NB4 (cell line): ENCODE measurements around the gene PUSL1.

Source experiments
- MYC ChIP-seq: IDR thresholded peaks from 2 replicates; pipeline ENCODE4 v1.6.1; 2011; ENCODE audit warnings: low read depth, low read length
- TF ChIP-seq, protein P1 (sequence below): IDR thresholded peaks from one replicate; pipeline ENCODE4 v1.5.1; 2012; ENCODE audit warnings: low read depth, low read length
- TF ChIP-seq, protein P2 (sequence below): IDR thresholded peaks from 2 replicates; pipeline ENCODE4 v1.6.1; 2011; ENCODE audit warnings: low read depth, low read length

DNA sequence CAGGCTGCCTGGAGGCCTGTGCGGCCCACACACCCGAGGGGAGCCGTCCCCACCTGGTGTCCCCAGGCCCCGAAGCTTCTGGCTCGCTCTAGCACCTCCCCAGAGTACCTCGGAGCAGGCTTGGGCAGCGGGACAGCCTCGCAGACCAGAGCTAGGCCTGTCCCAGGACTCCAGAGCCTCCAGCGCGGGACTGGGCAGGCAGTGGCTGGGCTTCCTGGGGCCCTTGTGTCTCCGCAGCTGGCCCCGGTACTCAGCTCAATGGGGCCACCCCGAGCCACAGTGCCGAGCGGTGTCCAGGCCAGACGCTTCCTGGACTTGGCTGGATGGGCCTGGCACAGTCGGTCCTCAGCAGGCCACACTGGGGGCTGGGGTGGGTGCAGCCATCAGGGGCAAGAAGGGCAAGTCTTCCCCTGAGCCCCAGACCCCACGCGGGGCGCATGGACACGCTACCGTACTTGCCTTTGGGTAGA lies 23.3 kb upstream of the PUSL1 start:
- TF ChIP-seq, protein P1, sequence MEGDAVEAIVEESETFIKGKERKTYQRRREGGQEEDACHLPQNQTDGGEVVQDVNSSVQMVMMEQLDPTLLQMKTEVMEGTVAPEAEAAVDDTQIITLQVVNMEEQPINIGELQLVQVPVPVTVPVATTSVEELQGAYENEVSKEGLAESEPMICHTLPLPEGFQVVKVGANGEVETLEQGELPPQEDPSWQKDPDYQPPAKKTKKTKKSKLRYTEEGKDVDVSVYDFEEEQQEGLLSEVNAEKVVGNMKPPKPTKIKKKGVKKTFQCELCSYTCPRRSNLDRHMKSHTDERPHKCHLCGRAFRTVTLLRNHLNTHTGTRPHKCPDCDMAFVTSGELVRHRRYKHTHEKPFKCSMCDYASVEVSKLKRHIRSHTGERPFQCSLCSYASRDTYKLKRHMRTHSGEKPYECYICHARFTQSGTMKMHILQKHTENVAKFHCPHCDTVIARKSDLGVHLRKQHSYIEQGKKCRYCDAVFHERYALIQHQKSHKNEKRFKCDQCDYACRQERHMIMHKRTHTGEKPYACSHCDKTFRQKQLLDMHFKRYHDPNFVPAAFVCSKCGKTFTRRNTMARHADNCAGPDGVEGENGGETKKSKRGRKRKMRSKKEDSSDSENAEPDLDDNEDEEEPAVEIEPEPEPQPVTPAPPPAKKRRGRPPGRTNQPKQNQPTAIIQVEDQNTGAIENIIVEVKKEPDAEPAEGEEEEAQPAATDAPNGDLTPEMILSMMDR: no peak
- no peak for TF ChIP-seq MYC
- TF ChIP-seq, protein P2, sequence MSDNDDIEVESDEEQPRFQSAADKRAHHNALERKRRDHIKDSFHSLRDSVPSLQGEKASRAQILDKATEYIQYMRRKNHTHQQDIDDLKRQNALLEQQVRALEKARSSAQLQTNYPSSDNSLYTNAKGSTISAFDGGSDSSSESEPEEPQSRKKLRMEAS: no peak
